Activated CD4-positive, alpha-beta T cell treated with anti-CD3 and anti-CD28 coated beads for 24 hours (primary cell): ENCODE measurements around the gene COL5A1.

Experiments used
- DNase-seq, 2 donors: peaks; one replicate each; pipeline ENCODE4 v3.0.0-alpha.2; 2020; ENCODE audit warnings: low read depth in 2 of 2

COL5A1 gene

GRCh38 chr9:134872482-134873231, 231.1 kb downstream of the COL5A1 start:
- no peak for DNase-seq

DNA sequence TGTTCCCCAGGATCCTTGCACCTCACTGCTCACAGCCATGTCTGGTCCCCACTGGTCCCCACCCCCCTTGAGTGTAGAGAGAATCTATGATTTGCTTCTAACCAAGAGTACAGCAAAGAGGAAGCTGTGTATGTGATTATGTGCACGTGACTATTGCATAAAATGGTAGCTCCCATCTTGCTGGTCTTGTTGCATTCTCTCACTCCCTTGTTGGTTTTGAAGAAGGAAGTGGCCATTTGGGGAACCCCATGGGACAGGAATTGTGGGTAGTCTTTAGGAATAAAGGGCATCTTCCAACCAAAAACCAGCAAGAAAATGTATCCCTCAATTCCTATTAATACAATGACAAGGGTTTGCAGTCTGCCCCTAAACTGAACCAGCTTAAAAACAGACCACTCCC, 233.8 kb downstream of the COL5A1 start:
- DNase-seq, result no peak

DNA sequence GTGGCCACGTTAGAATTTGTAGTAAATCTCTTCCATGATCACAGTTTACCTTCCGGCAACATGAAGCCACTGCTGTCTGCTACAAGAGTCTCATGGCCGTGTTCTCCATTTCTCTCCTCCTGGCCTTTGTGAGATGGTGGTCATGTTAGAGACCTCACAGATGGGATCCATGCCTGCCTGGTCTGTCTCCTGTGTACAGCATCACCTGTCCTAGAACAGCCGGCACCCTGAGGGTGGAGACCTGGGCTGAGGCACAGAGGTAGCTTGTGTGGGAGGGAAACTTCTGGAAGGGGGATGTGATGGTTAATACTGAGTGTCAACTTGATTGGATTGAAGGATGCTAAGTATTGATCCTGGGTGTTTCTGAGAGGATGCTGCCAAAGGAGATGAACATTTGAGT, 235.9 kb downstream of the COL5A1 start:
- DNase-seq, result no peak

DNA sequence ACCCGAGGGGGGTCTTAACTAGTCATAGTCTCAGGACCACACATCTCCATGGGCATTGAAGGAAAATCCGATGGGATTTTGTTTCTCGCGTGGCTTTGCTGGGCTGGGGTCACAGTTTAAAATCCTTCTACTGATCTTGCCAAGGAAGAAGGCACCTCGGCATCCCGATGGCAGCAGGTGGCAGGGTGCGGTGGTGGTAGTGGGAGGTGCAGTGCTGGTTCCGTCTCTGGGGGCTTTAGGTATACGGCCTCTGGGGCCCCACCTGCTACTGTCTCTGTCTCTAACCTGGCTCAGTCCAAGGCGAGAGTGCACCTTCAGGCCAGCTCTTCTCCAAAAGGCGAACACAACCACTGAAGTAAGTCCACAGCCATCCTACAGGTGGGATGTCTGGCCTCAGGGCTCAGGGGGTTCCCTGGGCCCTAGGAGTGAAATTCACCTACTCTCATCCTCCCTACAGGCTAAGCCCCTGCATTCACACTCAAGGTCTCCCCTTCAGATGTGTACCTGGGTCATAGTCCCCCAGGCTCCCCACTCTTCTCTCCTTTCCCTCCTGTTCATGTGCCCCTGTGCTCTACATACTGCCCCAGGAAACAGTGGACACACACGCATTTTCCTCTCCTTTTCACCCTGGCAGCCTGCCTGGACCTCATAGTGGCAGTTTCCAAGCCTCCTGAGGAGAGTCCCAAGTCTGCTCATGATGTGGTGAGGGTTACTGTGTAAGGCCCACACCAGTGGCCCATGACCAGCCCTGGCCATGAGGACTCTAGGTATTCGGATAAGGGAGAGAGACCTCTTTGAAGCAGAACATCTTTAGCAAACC, 238.3 kb downstream of the COL5A1 start:
- no peak for DNase-seq

DNA sequence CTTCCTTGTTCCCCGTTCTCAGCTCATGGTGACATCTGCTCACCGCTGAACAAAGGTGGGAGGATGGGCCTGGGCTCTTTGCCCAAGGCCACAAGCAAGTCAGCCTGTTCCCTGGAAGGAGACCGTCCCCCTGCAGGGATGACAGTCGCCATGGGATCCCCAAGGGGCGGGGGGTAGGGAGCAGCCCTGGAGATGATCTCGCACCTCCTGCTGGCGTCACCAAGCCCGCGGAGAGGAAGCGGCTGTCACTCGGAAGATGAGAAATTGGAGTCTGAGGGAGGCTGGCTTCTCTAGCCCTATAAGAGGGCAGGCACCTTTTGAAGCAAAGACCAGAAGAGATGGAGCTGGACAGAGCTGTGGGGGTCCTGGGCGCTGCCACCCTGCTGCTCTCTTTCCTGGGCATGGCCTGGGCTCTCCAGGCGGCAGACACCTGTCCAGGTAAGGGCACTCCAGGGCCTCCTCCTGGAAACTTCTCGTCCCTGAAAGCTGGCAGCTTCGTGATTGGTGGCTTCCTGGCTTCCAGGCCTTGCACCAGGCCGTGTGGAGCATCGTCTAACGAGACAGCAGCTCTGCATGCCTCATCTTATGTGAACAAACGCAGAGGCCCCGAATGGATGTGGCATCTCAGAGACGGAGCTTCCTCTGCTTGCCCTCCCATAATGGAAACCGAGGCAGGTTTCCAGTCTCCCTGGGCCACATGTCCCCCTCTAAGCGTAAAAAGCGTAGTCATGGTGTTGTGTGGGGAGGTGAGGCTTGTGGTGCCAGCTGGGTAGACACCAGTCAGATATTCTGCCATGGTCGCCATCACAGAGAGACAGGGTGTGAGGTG, 239.1 kb downstream of the COL5A1 start, which contains the start of gene FCN2:
Gene FCN2, plus strand, starts transcription at position 327 of the 829 bp plus-strand sequence. Its CDS starts 12 bp downstream, at position 339.
- no peak for DNase-seq

DNA sequence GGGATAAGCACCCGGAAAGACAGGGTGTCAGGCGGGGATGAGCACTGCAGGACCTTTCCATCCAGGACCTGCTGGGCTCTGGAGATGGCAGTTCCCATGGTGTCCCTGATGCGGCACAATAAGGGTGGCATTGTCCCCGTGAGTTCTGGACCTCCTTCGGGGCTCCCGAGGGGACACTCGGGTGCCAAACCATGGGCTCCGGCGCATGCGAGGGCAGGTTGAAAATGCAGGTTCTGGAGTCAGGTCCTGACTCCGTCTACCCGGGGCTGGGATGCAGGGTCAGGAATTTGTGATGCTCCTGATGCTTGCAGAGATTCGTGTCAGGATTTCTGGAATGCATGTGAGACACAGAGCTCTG, 239.7 kb downstream of the COL5A1 start:
- no peak for DNase-seq

GRCh38 chr9:134882204-134882785, 240.7 kb downstream of the COL5A1 start:
- DNase-seq, result no peak

DNA sequence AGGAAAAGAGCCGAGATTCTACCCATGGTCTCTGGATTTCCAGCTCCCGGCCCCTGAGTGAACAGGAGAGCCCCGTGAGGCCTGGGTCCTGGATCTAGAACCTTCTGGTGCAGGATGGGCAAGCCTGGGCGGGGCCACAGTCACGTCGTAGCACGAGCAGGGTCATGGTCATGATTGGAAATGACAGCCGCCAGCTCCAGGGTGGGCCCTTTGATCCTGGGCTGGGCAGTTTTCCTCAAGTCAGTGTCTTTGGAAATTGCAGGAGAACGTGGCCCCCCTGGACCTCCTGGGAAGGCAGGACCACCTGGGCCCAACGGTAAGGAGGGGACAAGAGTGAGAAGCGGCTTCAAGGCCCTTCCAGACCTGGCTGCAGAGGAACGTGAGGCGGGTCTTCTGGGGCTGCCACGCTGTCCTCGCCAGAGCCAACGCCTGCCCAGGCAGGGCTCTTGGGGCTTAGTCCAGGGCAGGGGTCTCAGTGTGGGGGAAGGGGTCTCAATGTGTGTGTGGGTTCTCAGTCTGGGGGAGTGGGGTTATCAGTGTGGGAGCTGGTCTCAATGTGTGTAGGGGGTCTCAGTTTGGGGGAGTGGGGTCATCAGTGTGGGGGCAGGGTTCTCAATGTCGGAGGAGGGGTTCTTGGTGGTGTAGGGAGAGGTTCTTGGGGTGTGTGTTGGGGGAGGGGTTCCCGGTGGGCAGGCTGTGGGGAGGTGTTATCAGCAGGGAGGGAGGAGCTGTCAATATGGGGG, 241.6 kb downstream of the COL5A1 start:
- DNase-seq, result no peak

GRCh38 chr9:134884492-134884891, 242.9 kb downstream of the COL5A1 start:
- no peak for DNase-seq

DNA sequence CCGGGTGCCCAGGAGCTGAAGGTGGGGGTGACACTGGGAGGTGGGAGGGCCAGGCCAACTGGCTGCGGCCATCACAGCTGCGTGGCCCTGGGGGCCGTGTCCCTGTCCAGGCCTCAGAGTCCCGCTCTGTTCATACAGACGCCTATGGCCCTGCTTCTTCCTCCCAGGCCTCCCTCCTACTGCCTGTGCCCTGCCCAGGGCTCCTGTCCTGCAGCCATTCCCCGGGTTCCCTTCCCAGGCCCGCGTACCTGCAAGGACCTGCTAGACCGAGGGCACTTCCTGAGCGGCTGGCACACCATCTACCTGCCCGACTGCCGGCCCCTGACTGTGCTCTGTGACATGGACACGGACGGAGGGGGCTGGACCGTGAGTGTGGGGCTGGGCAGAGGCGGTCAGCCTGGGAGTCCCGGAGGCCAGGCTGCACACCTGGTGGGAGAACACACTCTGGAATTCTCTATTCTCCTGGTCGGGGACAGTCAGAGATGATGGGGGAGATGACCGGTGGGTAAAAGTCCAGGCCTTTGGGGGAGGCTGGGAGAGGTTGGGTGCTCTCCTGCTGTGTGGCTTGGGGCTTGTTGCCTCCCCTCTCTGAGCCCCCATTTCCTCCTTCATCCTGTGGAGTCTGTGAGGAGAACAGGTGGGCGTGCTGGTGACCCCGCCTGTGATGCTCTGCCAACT, 243.5 kb downstream of the COL5A1 start:
- DNase-seq, result no peak

DNA sequence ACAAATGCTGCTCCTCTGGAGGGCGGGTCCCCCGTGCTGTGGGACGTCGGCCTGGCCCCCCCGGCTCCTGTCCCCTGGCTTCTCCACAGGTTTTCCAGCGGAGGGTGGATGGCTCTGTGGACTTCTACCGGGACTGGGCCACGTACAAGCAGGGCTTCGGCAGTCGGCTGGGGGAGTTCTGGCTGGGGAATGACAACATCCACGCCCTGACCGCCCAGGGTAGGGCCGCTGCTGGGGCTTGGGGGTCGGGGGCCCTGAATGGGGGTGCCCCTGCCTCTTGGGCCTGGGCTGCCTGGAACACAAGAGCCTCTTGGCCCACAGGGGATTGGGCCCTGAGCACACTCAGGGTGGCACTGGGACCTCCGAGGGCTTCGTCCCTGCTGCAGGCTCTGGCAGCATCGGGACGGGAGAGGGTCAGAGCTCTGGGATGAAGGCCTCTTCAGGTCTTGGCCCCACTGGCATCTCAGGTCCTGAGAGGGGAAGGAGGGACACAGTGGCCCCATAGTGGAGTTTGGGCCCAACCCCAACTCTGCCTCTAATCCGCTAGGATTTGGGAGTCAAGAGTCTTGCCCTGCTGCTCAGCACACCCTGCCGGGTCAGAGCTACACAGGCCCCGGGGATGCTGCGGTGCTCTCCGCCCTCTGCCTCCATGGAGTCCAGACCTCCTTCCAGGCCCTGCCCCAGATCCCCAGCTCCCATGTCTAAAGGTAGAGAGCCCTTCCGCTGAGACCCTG, 244.2 kb downstream of the COL5A1 start:
- DNase-seq, result no peak

GRCh38 chr9:134886413-134886913, 244.9 kb downstream of the COL5A1 start:
- no peak for DNase-seq

GRCh38 chr9:134887219-134887618, 245.6 kb downstream of the COL5A1 start:
- no peak for DNase-seq

GRCh38 chr9:134887686-134888602, 246.3 kb downstream of the COL5A1 start:
- no peak for DNase-seq

DNA sequence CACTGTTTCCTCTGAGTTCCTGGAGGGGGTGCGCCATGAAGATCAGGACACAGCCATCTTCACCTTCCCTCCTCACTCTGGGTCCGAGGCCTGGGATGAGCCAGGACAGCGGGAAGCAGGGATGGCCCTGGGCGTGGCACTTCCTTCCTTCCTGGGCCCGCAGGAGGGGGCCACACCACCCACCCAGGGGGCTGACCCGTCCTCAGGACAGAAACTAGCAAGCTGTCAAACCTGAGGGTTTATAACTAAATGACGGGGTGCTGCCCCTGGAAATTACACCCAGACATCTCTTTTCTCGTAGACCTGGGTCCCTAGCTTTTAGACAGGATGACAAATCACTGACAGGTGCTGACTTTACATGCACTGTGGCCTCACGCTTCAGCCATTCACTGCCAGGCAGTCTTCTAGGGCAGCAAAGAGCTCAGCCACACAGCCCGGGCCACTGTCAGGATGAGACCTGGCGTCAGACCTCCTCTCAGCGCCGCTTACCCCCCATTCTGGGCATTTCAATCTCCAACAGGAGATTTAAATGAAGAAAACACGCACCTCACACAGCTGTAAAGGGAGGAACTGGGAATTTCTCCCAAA, 247.1 kb downstream of the COL5A1 start:
- no peak for DNase-seq

DNA sequence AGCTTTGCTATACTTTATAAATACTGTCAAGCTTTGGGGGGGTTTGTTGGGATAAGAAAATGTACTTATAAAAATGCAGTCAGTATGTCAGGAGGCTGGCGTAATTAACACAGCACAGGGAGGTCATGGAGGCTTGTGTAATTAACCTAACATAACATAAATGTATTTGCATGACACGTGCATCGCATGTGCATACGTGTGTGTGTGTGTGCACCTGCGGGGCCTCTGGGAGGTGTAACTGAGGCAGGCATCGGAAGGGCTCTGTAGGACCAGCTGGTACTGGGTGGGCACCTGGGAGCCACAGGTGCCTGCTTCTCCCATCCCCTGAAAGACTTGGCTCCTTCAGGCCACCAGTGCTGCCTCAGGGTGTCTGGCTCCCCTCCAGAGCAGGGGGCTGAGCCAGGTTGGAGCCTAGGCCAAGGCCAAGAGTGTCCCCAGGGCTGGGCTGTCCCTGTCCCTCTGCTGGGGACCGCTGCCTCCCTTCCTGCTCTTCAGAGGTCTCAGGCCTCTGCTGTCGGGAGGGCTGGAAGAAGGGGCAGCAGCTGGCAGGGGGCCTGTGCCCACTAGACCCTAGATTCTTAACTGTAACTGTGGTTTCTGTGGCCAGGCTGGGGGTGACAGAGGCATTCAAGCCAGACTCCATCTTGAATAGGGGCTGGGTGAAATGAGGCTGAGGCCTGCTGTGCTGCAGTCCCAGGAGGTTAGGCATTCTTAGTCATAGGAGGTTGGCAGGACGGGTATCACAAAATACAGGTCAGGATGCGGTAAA, 248.0 kb downstream of the COL5A1 start:
- no peak for DNase-seq

GRCh38 chr9:134890155-134890495, 248.5 kb downstream of the COL5A1 start:
- no peak for DNase-seq

GRCh38 chr9:134891053-134891452, 249.4 kb downstream of the COL5A1 start:
- no peak for DNase-seq
